Middle frontal gyrus (tissue), 1 donor: ENCODE data around the gene CDYL.
A peak's percentile ranks its signal among the peaks of the same experiment; 100 is the strongest.
"Not testable (repeated sequence)": the region's sequence is repeated elsewhere in the genome, so short reads cannot be mapped to it uniquely, and the experiment has no call there.

Source experiments
- DNase-seq: peaks from one replicate; pipeline ENCODE4 v3.0.0-alpha.2; 2015; ENCODE audit warnings: low spot score; ENCODE audit errors: extremely low spot score

CDYL gene

GRCh38 chr6:4987432-4987831 is 211.2 kb downstream of the CDYL start:
- no peak for DNase-seq

GRCh38 chr6:4994741-4995140 is 218.5 kb downstream of the CDYL start:
- DNase-seq: no peak

DNA sequence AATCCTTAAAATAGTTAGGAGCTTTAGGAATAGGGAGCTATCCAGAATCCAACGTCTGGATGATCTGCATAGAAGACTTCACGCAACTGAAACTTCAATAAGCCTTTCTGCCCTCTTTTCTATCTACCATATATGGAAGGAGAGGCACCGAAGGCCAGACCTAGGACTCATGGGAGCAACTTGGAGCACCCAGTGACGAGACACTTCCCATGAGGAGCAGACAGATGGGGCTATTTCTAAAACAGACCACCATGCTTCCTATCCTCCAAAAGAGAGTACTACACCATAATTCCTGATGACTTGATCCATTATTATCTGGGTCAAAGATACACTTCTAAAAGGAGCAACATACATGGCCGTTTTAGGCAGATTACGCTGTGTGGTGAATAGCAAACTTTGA is 221.7 kb downstream of the CDYL start:
- DNase-seq: no peak

- DNase-seq: no peak
These were observed 223.4 kb downstream of the CDYL start for GRCh38 chr6:4999586-4999985.

DNA sequence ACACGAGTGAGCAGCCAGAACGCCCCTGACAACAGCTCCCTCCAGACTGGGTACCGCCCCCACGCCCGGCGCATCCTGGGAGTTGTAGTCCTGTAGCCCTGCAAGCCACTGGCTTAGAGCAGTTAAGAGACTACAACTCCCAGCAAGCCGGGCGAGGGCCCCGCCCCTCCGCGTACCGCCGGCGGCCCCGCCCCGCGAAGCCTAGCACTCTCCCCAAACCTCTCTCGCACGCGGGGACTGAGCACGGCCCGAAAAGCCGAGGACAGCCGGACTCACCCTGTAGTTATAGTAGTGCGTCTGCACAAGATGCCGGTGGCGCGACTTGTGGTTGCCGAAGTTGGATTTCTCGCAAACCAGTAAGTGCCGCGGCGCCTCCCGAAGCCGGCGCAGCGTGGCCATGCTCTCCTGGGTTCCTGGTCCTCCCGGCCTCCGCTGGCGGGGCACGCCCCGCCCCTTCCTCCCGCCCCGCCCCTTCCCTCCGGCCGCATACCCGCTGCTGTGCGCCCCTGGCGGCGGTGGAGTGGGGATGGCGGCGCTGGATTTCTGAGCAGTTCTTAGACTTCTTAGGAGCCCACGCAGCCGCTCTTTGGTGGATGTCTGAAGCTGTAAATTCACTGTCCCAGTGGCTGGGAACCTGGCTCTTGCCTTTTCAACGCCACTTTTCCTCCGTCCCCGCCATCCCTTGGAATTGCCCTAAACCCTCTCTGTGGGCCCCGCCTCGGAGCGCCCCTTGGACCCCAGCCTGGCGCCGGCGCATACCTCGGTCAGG is 227.6 kb downstream of the CDYL start, which contains the start of gene RPP40:
Gene RPP40, minus strand, starts transcription at position 434 of the 769 bp plus-strand sequence. Its CDS starts 35 bp downstream, at position 399.
- DNase-seq: peak; percentile 89

GRCh38 chr6:5004373-5005037 is 228.3 kb downstream of the CDYL start:
- no peak for DNase-seq

DNA sequence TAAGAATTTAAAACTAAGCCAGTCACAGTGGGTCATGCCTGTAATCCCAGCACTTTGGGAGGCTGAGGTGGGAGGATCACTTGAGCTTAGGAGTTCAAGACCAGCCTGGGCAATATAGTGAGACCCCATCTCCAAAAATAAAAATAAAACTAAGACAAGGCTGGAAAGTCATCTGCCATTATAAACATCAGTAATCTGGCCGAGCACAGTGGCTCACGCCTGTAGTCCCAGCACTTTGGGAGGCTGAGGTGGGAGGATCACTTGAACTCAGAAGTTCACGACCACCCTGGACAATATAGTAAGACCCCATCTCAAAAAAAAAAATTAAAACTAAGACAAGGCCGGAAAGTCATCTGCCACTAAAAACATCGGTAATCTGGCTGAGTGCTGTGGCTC is 228.8 kb downstream of the CDYL start:
- not testable (repeated sequence) for DNase-seq
